GM19395 (cell line): Measurements from ENCODE around the gene SLC26A6.
A peak's percentile ranks its signal among the peaks of the same experiment; 100 is the strongest.

ENCODE experiments used
- ATAC-seq: cut with Tn5 transposase; IDR thresholded peaks from one replicate; pipeline ENCODE4 v1.9.1; 2021; ENCODE audit warnings: mild to moderate bottlenecking, moderate library complexity; ENCODE audit not compliant: unreplicated experiment

Gene SLC26A6

GRCh38 chr3:48662145-48662752, 27.0 kb upstream of the SLC26A6 start:
- ATAC-seq: no peak

- ATAC-seq: no peak
Measured at GRCh38 chr3:48661501-48662144, 26.4 kb upstream of the SLC26A6 start.

- ATAC-seq: no peak
Measured at GRCh38 chr3:48660800-48661400, 25.6 kb upstream of the SLC26A6 start.

GRCh38 chr3:48656841-48657281, 21.6 kb upstream of the SLC26A6 start:
- no peak for ATAC-seq

- peak; percentile 51 for ATAC-seq
Measured at GRCh38 chr3:48656061-48656840, 21.0 kb upstream of the SLC26A6 start.

GRCh38 chr3:48655606-48656005, 20.3 kb upstream of the SLC26A6 start:
- ATAC-seq: no peak

GRCh38 chr3:48655063-48655462, 19.8 kb upstream of the SLC26A6 start:
- no peak for ATAC-seq

GRCh38 chr3:48652923-48653715, 17.9 kb upstream of the SLC26A6 start:
- no peak for ATAC-seq

GRCh38 chr3:48651771-48652170, 16.5 kb upstream of the SLC26A6 start:
- no peak for ATAC-seq

GRCh38 chr3:48650723-48651122, 15.5 kb upstream of the SLC26A6 start:
- ATAC-seq: no peak

GRCh38 chr3:48648188-48648850, 13.1 kb upstream of the SLC26A6 start:
- no peak for ATAC-seq

- ATAC-seq: no peak
Measured at GRCh38 chr3:48647714-48648113, 12.5 kb upstream of the SLC26A6 start.

GRCh38 chr3:48644898-48645760, 9.9 kb upstream of the SLC26A6 start:
- no peak for ATAC-seq

GRCh38 chr3:48642605-48643004, 7.3 kb upstream of the SLC26A6 start:
- no peak for ATAC-seq

GRCh38 chr3:48641396-48641795, 6.1 kb upstream of the SLC26A6 start:
- ATAC-seq: no peak

- ATAC-seq: no peak
Measured at GRCh38 chr3:48639944-48640606, 4.8 kb upstream of the SLC26A6 start.

GRCh38 chr3:48637305-48637704, 2.0 kb upstream of the SLC26A6 start:
- ATAC-seq: no peak

GRCh38 chr3:48636149-48636655, 941 bp upstream of the SLC26A6 start:
- no peak for ATAC-seq
